GM19395 (cell line): Measurements from ENCODE around the gene ADAMTSL1.

Experiments
- ATAC-seq: cut with Tn5 transposase; IDR thresholded peaks from one replicate; pipeline ENCODE4 v1.9.1; 2021; ENCODE audit warnings: mild to moderate bottlenecking, moderate library complexity; ENCODE audit not compliant: unreplicated experiment

ADAMTSL1 gene

DNA sequence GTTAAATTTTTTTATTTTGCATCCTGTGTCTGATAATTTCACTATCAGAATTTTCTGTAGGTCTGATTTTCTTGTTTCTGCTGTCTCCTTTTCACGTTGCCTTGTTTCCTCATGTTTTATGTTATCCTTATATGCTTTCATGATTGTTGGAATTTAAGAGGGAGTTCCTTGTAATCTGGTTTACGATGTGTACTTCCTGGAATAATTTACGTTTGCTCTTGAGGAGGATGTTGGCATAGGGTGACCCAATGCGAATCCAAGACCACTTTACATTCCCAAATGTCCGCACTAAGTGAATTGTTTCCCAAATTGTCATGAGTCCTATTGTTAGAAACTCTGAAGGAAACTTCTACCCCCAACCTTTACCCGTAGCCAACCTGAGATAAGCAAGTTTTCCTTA is 80.3 kb downstream of the ADAMTSL1 start:
- ATAC-seq, result no peak

DNA sequence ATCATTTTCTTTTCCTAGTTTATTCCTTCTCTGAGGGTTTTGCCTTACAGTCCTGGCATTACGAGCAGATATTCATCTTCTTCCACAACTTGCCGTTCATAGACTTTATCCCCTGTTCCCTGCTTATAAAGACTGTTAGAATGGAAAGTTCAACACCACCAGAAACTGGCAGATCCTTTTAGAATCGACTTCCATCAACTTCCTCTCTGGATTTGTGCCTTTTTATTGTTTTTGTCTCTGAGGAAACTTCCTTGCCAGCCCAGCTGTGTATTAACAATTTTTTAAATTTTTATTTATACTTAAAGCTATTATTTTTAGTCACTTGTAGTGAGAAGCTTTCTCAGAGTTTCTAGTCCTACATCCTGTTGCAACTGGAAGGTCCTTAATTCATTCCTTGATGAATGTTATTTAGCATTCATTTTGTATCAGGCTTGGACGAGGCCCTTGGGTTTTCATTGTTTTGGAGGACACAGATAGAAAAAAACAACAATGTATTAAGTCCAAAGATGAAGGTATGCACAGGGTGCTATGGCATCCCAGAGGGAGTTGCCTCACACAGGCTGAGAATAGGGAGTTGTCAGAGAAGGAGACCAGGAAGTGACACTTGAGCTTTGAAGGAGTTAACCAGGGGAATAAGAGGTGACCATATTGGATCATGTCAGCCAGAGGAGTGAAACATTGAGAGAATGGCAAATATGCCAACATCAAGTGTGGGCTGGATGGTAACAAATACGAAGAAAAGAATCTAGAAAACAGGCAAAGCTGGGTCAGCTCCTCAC is 81.3 kb downstream of the ADAMTSL1 start:
- no peak for ATAC-seq

DNA sequence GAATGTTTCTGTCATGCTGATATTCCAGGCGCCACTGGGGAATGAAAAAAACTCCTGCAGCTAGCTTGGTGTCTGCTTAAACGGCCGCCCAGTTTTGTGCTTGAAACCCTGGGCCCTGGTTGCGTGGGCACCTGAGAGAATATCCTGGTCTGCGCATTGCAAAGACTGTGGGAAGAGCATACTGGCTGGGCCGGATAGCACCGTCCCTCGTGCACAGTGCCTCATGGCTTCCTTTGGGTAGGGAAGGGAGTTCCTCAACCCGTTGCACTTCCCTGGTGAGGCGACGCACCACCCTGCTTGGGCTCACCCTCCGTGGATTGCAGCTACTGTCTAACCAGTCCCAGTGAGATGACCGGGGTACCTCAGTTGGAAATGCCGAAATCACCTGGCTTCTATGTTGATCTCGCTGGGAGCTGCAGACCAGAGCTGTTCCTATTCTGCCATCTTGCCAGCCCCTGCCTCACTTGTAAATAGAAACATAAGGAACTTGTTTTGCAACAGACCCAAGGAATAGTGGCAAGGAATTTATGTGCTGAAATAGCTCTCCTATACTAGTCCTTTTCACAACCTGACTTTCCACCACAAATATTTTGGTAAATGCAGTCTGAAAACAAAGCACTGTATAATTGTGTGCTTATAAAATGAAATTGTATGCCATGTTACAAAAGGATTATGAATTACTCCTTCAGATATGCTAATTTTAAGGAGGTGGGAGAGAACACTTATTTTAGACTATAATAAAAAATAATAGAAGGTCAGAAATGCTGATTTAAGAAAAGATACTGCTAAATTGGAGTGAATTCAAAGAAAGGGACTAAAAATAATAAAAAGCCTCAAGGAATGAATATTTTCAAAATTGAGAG is 90.3 kb downstream of the ADAMTSL1 start:
- ATAC-seq, result no peak

DNA sequence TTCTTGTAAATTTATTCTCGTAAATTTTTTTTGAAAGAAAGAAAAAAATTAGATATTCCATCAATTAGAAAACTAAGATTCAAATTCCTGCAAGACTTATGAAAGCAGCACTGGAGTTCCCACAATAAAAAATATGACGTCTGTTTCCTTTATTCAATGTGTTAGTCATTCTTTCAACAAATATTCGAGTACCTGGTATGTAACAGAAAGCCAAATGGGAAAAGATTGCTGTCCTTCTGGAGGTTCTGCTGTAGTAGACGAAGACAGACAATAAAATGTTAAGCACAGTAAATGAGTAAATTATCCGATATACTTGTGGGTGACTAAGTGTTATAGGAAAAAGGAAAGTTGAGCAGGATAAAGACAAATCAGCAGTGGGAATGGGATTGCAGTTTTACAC is 92.2 kb downstream of the ADAMTSL1 start:
- no peak for ATAC-seq

DNA sequence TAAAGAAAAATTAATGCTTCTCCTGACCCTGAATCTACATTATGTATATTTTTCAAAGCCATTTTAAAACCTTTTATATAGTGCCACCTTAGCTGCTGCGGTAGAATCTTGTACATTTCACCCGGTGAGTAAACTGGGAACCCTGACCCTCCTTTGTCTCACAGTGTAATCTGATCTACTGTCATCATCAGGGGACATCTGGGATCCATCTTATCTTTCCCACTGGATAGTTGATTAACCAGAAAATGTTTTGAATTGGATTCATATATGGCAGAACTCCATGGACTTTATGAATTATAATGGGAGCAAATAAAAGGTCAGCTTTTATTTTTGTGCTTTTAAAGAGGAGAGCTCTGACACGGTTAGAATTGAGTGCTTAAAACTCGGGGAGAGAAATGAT is 95.0 kb downstream of the ADAMTSL1 start:
- no peak for ATAC-seq

DNA sequence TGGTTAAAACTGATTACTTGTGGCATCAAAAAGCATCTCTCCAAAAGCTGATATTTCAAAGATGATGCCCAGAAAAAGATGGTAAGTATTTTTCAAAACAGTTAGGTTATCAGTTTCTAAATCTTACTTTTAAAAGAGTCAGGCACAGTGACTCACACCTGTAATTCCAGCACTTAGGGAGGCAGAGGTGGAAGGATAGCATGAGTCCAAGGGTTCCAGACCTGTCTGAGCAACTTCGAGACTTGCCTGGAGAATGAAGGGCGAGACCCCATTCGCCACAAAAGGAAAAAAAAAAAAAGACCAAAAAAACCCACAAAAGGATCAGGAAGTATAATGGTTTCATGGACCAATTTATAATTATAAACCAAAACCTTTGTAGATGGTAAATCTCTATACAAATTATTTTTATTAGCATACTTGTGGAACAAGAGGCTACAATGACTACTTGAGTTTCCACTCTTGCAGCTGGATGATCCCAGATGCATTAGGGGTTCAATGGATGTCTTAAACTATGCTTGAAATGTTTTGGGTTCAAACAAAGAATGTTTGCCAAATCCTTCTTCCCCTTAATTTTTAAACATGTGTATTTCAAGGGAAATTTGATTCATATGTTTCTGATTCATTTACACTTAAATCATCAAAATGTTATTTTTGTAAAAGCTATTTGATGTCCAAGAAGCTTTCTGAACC is 96.1 kb downstream of the ADAMTSL1 start:
- no peak for ATAC-seq

DNA sequence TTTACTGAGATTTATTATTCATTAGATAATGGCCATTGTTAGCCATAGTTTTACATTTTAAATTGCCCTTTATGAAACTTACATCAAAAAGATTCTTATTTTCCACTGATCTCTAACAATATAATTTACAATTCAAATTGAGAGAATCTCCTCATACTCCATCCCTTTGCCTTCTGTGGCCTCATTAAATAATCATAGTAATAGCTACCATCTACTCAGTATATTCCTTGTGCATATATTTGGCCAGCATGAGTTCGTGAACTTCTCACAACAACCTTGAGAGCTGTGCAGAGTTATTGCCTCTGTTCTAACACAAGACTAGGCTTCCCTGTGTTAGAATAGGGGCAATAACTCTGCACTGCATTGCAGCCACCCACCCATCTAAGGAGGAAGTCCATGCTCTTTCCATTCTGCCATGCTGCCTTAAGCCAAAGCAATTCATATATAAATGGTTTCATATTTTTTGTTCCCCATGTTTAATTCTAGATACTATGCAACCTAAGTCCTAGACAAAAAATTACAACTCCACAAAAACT is 99.1 kb downstream of the ADAMTSL1 start:
- ATAC-seq, result no peak

DNA sequence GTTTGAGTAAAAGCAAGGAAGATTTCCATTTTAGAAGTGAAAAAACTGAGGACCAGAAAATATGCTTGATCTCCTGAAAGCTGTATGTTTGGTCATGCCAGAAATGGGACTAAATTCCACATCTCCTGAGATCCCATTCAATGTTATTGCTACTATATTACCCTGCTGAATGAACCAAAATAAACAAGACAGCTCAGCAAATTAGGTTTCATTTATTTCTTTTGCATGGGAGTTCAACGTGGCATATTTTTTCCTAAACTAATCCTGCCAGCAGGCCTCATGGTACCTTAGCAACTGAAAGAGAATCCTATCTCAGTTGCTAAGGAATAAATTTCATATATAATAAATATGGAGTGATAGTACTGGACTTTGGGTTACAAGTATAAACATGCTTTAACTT is 101.7 kb downstream of the ADAMTSL1 start:
- ATAC-seq, result no peak

DNA sequence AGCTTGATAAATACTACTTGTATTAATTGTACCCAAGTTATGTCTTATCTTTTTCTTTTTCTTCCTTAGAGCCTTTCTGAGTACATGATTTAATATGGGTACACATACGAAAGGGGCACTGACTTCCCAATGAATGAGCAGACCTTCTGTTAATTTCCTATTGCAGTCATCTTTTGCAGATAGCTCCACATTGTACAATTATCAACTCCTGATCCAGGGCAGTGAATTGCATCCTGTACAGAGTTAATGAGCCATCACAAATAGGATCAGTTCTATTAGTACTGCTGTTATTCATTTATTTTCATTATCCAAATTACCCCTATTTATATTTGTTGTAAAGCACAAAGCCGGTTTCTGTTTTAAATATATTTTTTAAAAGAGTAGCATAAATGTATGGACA is 105.6 kb downstream of the ADAMTSL1 start:
- no peak for ATAC-seq

DNA sequence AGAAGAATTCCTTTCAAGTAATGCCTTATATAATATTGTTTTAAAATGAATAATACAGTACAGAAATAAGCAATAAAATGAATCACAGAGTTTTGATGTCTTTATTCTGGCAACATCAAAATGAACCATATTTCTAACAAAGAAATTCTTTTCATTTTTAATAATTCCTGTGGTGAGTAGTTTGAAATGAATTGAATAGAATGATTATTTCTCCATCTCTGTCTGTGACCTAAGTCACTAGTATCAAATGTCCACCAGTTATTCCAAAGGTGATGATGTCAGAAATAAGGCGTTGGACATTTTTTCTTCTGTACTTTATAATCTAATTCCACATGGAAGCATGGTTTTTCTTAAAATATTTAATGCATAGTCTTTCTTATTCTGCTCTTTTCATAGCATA is 106.2 kb downstream of the ADAMTSL1 start:
- ATAC-seq, result no peak

DNA sequence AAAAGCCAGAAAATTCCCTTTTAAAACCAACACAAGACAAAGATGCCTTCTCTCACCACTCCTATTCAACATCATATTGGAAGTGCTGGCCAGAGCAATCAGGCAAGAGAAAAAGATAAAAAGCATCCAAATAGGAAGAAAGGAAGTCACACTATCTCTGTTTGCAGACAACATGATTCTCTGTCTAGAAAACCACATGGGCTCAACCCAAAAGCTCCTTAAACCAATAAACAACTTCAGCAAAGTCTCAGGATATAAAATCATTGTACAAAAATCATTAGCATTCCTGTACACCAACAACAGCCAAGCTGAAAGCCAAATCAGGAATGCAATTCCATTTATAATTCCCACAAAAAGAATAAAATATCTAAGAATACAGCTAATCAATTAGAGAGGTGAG is 112.0 kb downstream of the ADAMTSL1 start:
- ATAC-seq, result no peak

DNA sequence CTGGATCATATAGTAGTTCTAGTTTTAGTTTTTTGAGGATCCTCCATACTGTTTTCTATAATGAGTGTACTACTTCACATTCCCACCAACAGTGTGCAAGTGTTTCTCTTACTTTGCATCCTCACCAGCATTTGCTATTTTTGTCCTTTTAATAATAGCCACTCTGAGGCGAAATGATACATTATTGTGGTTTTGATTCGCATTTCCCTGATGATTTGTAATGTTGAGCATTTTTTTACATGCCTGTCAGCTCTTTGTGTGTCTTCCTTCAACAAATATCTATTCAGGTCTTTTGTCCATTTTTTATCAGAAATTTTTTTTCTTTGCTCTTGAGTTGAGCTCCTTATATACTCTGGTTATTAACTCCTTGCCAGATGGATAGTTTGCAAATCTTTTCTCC is 114.0 kb downstream of the ADAMTSL1 start:
- no peak for ATAC-seq

DNA sequence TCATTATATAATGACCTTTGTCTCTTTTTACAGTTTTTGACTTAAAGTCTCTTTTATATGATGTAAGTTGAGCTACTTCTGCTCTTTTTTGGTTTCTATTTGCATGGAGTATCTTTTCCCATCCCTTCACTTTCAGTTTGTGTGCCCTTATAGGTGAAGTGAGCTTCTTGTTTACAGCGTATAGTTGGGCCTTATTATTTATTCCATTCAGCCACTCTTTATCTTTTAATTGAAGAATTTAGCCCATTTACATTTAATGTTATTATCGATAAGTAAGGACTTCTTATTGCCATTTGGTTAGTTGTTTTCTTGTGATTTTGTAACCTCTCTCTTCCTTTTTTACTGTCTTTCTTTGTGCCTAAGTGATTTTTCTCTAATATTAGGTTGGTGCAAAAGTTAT is 117.3 kb downstream of the ADAMTSL1 start:
- ATAC-seq, result no peak

DNA sequence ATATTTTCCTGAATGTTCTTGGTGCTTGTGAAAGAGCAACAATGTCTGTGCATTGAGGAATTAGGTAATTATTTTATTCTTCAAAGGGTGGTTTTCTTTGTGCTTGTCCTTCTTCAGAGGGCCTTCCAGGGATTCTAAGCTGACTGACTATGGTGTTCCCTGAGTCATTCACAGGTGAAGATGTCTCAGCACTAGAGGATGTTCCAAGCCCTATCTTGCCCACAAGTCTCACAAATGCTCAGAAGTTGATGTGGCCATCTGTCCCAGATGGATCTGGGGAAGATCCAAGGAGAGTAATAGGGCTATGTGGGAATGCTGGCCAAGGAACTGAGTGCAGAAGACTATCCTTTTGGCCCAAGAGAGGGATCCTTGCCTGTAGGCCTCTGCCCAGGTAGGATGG is 120.9 kb downstream of the ADAMTSL1 start:
- no peak for ATAC-seq

DNA sequence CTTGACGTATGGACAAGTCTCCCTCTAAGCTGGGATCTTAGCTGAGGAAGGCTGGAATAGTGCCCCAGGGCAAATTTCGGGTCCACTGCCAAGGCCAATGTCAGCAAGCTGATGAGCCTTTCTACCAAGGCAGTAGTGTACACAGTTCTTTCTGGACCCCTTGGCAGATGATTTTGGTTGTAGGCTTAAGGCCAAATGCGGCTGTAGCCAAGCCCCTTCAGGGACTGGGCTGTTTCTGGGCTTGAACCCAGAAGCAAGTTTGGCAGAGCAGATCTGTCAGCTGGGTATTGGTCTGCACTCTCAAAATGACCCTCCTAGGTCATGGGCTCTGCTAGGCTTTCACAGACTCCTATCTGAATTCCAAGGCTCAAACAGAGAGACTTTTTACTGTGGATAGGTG is 121.6 kb downstream of the ADAMTSL1 start:
- no peak for ATAC-seq

DNA sequence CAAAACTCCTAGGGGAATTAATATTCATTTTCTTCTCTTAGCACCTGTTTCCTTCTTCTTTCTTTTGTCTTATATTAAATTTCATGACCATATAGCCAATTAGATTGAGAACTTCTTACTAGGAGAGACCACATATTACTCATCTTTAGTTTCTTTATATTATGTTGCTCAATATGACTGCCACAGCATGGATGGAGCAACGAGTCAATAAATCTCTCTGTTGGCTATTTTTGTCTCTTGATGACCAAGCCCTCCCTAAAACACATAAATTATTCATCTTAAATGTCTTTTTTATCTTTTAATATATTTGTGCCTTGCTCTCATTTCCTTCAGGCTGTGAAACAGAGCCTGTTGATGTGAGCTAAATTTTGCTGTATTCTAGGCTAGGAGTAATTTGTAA is 123.0 kb downstream of the ADAMTSL1 start:
- no peak for ATAC-seq

DNA sequence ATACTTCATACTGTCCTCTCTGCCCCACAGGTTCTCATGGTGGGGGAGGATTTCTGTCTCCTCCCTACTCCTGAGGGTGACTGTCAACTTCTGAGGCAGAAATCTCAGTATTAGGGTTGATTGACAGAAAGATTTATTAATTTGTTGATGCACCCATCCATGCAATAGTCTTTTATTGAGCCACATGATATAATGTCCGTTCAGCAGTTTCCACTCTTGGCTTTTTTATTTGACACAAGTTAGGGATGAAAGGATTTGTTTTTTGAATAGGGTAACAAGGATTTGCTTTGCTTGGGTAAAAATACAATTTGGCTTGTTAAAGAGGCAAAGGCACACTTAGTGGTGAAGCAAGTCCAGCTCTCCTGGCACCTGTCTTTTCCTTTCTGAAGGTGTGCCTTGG is 125.0 kb downstream of the ADAMTSL1 start:
- ATAC-seq, result no peak

DNA sequence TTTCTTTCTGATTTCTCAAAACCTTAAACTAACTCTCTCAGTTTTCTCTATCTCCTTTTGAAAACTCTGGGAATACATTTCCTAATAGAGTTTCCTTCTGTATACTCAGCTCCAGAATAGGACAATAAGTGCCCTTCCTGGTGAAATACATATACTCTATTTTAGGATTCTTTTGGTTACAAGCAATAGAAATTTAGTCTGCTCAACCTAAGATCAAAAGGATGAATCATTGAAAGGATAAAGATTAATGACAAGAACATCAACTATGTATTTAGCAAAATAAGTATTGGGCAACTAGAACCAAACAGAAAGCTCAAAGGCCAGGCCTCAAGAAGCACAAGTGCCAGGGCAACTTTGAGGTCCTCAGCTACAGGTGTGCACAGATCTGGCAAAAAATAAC is 127.1 kb downstream of the ADAMTSL1 start:
- no peak for ATAC-seq

DNA sequence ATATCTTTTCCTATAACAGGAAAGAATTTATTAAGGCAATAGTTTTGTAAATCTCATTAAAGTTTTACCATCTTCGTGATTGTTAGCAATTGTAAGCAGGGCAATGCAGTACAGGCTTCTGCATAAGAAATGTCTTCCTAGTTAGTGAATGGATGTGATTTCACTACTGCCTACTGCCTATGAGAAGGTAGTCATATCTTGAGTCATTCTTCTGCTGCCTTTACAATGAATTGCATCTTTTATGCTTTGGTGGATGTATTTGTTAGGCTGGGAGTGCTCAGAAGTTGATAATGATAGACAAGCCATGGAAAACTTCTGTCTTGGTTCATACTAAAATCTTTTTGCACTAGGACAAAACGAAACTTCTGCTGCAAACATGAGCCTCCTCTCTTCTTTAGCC is 128.0 kb downstream of the ADAMTSL1 start:
- no peak for ATAC-seq

DNA sequence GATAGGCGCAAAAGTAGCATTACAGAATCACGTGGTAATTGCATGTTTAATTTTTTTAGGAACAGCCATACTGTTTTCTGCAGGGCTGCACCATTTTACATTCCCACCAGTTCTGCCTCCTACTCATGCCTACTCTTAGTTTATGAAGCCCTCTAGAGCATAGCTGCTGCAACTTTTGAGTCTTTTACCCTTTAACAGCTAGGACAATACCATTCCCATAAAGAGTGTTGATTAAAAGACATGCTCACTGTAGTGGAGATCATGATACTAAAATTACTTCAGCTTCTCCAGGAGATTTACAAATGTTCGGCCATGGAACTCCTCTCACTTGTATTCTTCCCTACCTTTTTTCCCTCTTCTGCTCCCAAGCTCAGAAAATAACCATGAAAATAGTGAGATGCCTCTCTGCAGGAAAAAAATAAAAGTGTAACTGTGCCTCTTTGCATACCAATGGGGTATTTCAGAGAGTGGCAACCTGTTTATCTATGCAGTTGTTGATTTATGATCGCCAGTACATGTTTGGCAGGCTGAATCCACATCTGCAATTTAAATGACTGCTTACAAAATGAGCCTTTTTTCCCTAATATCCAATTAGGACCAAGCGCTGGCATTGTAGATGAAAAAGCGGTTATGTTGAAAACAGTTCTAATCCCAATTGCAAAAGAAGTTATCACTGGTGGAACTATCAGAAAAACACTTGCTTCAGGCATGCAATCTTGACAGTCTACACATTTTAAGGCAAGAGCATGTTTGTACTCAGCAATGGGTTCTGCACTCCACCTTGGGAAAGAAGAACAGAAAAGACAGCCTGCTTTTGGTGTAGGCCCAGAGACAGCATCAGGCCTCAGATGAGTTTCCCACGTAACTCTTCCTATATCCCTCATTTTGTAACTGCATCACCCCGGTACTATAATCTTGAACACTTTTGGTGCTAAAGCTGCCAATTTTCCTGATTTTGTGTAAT is 131.1 kb downstream of the ADAMTSL1 start:
- no peak for ATAC-seq
